ENCODE measurements around the gene RPA1.

DNA sequence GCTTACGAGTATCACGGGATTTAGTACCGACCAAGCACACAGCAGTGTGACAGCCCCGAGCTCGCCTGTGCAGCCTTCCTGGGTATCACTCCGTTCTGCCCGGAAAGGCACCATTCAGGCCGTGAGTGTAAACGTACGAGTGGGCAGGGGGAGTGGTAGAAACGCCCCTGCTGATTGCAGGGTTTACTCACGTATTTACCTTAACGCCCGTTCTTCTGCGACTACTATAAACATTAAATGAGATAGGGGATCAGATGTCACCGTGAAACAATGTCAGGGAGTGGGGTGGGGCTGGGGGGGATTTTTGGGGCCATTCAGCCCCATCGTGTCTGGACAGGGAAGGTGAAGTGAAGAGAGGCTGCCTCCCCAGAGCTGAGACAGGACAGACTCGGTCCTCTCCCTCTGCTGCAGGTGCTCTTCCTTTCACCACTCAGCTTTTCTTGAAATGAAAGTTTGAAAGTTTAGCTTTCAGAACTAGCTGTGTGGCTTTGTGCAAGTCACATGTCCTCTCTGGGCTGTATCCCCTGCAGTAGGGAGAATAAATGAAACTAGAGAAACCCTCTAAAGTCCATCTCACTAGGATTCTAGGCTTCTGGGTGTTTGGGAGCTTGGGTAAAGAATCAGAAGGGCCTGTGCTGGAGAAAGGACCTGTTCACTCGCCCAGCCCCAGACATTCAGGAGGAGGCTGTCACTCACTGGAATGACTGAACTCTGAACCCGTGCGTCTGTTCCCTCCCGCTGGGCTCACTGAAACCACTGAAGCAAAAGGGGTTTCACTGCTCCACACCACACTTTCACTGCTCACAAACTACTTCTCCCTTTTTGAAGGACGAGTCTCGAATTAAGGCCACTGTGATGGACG lies 66.7 kb downstream of the RPA1 start:
- TF ChIP-seq, protein P1, sequence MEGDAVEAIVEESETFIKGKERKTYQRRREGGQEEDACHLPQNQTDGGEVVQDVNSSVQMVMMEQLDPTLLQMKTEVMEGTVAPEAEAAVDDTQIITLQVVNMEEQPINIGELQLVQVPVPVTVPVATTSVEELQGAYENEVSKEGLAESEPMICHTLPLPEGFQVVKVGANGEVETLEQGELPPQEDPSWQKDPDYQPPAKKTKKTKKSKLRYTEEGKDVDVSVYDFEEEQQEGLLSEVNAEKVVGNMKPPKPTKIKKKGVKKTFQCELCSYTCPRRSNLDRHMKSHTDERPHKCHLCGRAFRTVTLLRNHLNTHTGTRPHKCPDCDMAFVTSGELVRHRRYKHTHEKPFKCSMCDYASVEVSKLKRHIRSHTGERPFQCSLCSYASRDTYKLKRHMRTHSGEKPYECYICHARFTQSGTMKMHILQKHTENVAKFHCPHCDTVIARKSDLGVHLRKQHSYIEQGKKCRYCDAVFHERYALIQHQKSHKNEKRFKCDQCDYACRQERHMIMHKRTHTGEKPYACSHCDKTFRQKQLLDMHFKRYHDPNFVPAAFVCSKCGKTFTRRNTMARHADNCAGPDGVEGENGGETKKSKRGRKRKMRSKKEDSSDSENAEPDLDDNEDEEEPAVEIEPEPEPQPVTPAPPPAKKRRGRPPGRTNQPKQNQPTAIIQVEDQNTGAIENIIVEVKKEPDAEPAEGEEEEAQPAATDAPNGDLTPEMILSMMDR (IDR thresholded peaks at IDR 0.05): no peak
- TF ChIP-seq POLR2AphosphoS5 (IDR thresholded peaks at IDR 0.05): no peak
- no peak for TF ChIP-seq POLR2A (IDR thresholded peaks at IDR 0.05; ENCODE audit: low read depth)
- TF ChIP-seq EP300 (IDR thresholded peaks at IDR 0.05): no peak
